ENCODE measurements around the gene CHADL.

Gene CHADL

GRCh38 chr22:41256254-41257253, 15.8 kb upstream of the CHADL start:
- peak; percentile 61 for DNase-seq (ENCODE audit: low read depth, low spot score)

GRCh38 chr22:41254230-41254629, 13.5 kb upstream of the CHADL start:
- no peak for DNase-seq (ENCODE audit: low read depth, low spot score)

DNA sequence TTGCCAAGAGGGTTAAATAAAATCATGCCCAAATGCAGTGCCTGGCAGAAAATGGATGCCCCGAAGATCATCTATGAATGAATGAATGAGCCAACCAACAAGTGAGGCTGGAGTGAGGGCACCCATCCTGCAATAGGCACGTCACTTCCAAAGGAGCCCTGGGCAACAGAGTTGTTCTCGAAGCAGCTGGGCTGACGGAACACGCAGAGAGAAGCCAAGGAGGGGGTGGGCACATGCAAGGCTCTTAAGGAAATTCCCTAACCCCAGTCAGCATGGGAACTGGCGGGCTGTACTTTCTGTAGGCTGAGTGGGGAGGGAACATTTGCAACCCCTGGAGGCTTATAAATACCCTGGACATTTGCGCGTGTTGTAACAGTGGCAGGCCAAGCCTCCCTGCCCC, 11.6 kb upstream of the CHADL start:
- no peak for DNase-seq (ENCODE audit: low read depth, low spot score)

GRCh38 chr22:41250127-41250526, 9.4 kb upstream of the CHADL start:
- no peak for DNase-seq (ENCODE audit: low read depth, low spot score)

DNA sequence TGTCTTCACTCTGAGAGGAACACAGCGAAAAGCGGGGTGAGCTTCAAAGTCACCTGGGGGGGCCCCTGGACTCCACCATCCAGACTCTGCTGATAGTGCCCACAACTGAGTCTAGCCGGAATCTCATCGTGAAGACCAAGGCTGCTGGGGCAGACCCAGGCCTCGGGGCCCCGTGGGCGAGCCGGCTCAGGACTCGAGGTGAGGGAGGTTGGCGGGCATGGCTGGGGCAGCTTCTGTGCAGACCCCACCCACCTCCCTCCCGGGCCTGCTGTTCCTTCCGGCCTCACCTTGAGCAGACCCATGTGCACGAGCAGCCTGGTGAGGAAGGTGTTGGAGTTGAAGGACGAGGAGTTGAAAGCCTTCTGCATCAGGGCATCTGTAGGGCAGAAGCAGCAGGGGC, 8.7 kb upstream of the CHADL start:
- DNase-seq (ENCODE audit: low read depth, low spot score) = no peak

- no peak for DNase-seq (ENCODE audit: low read depth, low spot score)
These were observed 8.0 kb upstream of the CHADL start for GRCh38 chr22:41248758-41249157.

GRCh38 chr22:41248314-41248713, 7.6 kb upstream of the CHADL start:
- DNase-seq (ENCODE audit: low read depth, low spot score) = no peak

DNA sequence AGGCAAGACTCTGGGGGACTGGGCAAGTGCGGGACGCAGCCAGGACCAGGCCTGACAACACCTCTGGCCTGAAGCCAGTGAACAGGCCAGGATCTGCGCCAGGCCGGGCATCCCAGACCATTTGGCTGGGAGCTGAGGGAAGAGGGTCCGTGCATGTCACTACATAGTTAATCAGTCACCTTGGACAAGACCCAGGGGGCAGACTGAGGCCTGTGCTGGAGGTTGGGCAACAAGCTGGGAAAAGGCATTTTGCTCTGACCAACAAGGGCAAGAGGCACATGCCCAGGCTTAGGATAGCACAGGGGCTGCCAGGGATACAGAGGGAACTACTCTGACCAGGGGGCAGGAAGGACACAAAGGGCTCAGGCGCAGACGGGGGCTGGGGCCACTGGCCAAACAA, 7.0 kb upstream of the CHADL start:
- no peak for DNase-seq (ENCODE audit: low read depth, low spot score)

DNA sequence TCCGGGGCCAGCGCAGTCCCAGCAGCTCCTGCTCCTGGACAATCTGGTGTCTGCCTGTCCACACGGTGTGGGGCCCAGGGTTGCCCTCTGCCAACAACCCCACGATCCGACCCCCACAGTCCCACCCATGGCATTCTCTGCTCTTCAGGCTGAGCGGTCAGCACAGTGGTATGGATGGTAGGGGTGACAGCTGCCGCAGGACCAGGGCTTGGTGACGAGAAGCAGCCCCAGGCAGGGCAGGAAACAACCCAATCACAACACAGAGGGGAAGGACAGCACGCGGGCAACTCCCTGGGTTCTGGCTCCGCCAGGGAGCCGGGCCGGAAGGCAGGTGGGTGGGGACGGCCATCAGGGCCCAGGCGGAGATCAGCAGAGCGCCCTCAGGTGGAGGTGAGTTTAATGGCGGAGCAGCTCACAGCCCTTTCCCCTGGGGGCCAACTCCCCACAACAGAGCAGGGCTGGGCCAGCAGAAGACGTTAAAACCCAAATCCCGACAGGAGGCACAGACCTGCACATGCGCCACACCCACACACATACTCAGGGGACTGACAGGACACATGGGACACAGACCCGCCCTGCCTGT, 5.3 kb upstream of the CHADL start:
- no peak for DNase-seq (ENCODE audit: low read depth, low spot score)

DNA sequence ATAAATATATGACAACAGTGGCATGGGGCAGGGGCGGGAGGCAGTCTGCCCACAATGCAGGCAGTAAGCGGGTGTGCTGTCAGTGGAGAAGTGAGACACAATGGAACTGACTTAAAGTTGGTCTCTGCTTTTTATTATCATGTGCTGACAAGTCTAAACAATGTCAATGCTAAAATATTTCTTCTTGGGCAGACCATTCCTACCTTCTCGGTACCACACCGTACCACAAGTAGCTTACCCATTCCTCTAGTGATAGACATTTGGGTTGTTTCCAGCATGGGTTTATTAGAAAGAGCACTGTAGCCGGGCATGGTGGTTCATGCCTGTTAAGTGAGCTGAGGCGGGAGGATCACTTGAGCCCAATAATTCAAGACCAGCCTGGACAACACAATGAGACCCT, 2.6 kb upstream of the CHADL start:
- DNase-seq (ENCODE audit: low read depth, low spot score) = no peak

GRCh38 chr22:41242396-41243117, 1.8 kb upstream of the CHADL start:
- no peak for DNase-seq (ENCODE audit: low read depth, low spot score)

- no peak for DNase-seq (ENCODE audit: low read depth, low spot score)
These were observed 474 bp upstream of the CHADL start for GRCh38 chr22:41241133-41241676.

DNA sequence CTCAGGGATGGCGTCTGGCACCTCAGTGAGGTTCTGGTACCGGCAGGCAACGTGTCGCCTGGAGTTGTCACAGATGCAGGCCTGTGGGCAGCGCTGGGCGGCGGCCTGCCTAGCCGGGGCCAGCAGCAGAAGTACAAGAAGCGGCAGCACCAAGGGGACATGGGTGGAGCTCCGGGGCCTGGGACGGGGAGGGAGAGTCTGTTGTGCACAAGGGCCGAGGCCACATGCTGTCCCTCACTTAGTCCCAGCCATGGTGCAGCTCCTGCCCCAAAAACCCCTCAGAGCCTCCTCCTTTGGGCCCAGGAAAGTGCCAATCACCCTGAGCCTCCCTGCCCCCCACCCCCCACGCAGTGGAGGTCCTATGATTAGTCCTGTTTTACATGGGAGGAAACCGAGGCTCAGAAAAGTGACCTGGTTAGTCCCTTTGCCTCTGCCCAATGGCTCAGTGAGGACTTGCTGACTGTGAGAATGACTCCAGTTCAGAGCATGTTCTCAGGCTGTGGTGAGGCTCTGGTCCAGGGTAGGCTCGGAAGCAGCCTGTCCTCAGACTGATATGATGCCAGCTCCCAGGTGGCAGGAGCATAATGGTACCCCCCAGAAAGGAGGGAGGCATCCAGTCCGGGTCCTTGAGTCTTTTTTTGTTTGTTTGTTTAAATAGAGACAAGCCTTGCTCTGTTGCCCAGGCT, 1.1 kb downstream of the CHADL start:
- DNase-seq (ENCODE audit: low read depth, low spot score) = no peak

DNA sequence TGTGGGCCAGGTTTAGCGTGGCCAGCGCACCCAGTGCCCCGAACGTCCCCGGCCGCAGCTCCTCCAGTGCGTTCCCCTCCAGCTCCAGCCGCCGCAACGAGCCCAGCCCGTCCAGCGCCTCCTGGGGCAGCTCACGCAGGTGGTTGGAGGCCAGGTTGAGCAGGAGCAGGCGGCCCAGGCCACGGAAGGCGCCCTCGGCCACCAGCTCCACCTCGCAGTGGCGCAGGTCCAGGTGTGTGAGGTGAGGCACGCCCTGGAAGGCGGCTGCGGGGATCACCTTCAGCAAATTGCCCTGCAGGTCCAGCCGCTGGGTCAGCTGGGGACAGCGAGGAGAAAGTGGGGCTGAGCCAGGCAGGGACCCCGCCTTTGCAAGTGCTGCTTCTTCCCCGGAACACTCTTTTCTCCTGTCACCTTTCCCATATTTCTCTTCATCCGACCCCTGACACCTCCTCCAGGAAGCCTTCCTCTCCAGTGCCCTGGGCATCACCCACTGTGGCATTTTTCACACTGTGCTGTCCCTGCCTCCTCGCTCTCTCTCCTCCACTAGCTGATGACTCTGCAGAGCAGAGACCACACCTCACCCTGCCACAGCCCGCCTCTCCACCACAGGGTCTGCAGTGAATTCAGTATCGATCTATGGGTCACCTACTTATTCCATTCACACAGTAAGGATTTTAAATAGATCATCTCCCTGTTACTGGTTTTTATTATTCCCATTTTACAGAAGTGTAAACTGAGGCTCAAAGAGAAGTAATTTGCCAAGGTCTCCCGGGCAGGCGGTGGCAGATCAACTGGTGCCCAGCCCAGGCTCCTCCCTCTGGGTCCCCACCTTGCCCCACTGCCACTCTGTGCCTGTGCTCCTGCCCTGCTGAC, 1.9 kb downstream of the CHADL start:
- DNase-seq (ENCODE audit: low read depth, low spot score) = no peak

DNA sequence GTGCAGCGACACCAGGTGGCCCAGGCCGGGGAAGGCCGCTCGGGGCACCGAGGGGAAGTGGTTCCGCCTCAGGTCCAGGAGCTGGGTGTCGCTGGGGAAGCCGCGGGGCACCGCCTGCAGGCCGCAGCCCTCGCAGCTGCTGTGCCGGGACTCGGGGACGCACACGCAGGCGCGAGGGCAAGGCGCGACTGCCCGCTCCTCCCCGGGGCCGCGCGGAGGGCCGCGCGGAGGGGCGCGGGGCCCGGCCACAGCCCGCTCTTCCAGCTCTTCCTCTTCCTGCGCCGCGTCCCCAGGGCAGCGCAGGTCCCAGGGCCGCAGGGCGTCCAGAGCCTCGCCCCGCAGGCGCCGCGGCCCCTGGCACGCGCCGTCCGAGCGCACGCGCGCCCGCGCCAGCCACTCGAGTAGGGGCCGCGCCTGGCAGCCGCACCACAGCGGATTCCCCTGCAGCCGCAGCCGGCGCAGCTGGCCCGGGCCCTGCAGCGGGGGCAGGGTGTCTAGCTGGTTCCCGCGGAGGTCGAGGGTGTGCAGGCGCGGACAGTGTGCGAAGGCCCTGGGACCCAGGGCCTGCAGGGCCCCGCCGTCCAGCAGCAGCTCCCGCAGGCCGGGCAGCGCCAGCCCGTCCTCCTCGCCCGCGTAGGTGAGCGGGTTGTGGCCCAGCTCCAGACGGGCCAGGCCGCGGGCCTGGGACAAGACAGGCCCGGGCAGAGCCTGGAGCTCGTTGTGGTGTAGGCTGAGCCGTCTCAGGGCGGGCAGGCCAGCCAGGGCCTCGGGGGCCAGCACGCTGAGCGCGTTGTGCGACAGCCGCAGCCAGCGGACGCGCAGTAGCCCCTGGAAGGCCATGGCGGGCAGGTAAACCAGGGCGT, 2.8 kb downstream of the CHADL start:
- DNase-seq (ENCODE audit: low read depth, low spot score) = no peak

- no peak for DNase-seq (ENCODE audit: low read depth, low spot score)
These were observed 3.6 kb downstream of the CHADL start for GRCh38 chr22:41237036-41237706.

GRCh38 chr22:41234815-41235695, 5.7 kb downstream of the CHADL start:
- DNase-seq (ENCODE audit: low read depth, low spot score) = no peak

DNA sequence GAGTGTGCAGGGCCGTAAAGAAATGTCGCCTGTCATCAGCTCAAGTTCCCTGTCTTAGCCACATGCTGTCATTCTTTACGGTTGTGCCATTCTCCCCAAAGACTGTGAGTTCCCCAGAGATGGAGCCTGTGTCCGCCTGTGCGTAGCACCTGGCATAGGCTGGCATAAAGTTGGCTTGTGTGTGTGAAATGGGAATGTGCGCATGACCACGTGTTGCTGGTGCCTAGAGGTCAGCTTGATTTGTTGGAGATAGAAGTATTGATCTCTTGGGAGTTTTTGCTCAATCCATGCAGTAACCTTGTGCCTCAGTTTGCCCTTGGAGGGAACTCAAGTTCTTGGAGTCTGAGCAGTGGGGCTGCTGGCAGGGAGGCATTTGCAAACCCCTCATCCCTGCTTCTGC, 9.4 kb downstream of the CHADL start:
- no peak for DNase-seq (ENCODE audit: low read depth, low spot score)
